ENCODE data around the gene WWC2. TPM values are rescaled to one million over a fixed set of nuclear protein-coding genes. Genes with fewer than 3 reads are reported as not detected.

The WWC2 gene
- total RNA-seq, 1 experiment from 2014 or later = 80.3 TPM

DNA sequence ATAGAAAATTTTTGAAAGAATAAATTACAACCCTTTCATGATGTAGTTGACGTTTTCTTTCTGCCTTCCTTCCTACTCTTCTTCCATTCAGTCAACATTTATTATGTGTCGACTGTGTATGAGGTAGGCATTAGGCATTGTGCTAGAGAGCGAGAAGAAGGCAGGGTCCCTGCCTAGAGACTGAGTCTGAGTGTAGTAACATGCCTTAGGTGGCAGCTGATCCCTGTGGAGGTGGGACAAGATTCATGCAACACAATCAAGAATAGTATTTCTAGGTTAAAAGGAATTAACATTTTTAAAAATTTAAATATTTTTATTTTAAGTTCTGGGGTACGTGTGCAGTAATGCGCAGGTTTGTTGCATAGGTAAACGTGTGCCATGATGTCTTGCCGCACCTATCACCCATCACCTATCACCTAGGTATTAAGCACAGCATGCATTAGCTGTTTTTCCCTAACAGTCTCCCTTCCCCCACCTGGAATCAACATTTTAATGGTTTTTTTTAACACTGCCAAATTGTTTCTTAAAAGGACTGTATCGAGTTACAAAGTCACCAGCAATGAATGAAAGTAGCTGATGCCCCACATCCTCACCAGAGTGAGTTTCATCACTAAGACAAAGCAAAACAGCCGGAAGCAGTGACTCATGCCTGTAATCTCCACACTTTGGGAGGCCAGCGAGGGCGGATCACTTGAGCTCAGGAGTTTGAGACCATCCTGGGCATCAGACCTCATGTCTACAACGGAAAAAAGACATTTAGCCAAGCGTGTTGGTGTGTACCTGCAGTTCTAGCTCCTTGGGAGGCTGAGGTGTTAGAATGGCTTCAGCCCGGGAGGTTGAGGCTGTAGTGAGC is 84.0 kb downstream of the WWC2 start:
- ChIA-PET POLR2A (no interaction called here), CTCF (no interaction called here)
- H3K27ac ChIP-seq (ENCODE audit: low read length) = peak overlapping the region; percentile 13
- TF ChIP-seq, protein P1, sequence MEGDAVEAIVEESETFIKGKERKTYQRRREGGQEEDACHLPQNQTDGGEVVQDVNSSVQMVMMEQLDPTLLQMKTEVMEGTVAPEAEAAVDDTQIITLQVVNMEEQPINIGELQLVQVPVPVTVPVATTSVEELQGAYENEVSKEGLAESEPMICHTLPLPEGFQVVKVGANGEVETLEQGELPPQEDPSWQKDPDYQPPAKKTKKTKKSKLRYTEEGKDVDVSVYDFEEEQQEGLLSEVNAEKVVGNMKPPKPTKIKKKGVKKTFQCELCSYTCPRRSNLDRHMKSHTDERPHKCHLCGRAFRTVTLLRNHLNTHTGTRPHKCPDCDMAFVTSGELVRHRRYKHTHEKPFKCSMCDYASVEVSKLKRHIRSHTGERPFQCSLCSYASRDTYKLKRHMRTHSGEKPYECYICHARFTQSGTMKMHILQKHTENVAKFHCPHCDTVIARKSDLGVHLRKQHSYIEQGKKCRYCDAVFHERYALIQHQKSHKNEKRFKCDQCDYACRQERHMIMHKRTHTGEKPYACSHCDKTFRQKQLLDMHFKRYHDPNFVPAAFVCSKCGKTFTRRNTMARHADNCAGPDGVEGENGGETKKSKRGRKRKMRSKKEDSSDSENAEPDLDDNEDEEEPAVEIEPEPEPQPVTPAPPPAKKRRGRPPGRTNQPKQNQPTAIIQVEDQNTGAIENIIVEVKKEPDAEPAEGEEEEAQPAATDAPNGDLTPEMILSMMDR (IDR thresholded peaks at IDR 0.05) = no peak
- TF ChIP-seq SIN3A (IDR thresholded peaks at IDR 0.05; ENCODE audit: borderline replicate concordance, insufficient read depth, low read depth, low read length) = no peak
- no peak for TF ChIP-seq TCF7L2 (IDR thresholded peaks at IDR 0.05; ENCODE audit: low read depth, low read length)
- no peak for TF ChIP-seq POLR2AphosphoS5 (IDR thresholded peaks at IDR 0.05; ENCODE audit: low read depth, low read length)
- TF ChIP-seq, protein P2, sequence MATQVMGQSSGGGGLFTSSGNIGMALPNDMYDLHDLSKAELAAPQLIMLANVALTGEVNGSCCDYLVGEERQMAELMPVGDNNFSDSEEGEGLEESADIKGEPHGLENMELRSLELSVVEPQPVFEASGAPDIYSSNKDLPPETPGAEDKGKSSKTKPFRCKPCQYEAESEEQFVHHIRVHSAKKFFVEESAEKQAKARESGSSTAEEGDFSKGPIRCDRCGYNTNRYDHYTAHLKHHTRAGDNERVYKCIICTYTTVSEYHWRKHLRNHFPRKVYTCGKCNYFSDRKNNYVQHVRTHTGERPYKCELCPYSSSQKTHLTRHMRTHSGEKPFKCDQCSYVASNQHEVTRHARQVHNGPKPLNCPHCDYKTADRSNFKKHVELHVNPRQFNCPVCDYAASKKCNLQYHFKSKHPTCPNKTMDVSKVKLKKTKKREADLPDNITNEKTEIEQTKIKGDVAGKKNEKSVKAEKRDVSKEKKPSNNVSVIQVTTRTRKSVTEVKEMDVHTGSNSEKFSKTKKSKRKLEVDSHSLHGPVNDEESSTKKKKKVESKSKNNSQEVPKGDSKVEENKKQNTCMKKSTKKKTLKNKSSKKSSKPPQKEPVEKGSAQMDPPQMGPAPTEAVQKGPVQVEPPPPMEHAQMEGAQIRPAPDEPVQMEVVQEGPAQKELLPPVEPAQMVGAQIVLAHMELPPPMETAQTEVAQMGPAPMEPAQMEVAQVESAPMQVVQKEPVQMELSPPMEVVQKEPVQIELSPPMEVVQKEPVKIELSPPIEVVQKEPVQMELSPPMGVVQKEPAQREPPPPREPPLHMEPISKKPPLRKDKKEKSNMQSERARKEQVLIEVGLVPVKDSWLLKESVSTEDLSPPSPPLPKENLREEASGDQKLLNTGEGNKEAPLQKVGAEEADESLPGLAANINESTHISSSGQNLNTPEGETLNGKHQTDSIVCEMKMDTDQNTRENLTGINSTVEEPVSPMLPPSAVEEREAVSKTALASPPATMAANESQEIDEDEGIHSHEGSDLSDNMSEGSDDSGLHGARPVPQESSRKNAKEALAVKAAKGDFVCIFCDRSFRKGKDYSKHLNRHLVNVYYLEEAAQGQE (IDR thresholded peaks at IDR 0.05; ENCODE audit: insufficient read depth in 1 of 2, low read depth in 2 of 2, low read length in 1 of 2) = no peak
- BruUV-seq (replicated peaks) = no TSS peak
- H3K27me3 ChIP-seq (ENCODE audit: control insufficient read depth, insufficient read depth, low read length) = no peaks in the 10 kb centered on the region
- in situ Hi-C loops (cut with HindIII; ENCODE audit: low pct_unique_long_range_greater_than_20kb, low sequenced_read_pairs) (no loop called here), intact Hi-C loops (cut with micrococcal nuclease; ENCODE audit: unreplicated experiment) (no loop called here)
- H3K4me1 ChIP-seq (ENCODE audit: control insufficient read depth, insufficient read depth, low read length) = peaks cover 35% of the 10 kb centered on the region
- H3K4me3 ChIP-seq (ENCODE audit: low read depth in 2 of 2, low read length in 2 of 2) = no peak overlapping the region
- no peaks in the 10 kb centered on the region for H3K36me3 ChIP-seq (ENCODE audit: control insufficient read depth, insufficient read depth, low read length)
- ATAC-seq = peak; percentile 83
- no peaks in the 10 kb centered on the region for H3K9me3 ChIP-seq (ENCODE audit: control insufficient read depth, insufficient read depth, low read depth, low read length)
- DNase-seq (ENCODE audit: low read depth, low spot score) = no peak

DNA sequence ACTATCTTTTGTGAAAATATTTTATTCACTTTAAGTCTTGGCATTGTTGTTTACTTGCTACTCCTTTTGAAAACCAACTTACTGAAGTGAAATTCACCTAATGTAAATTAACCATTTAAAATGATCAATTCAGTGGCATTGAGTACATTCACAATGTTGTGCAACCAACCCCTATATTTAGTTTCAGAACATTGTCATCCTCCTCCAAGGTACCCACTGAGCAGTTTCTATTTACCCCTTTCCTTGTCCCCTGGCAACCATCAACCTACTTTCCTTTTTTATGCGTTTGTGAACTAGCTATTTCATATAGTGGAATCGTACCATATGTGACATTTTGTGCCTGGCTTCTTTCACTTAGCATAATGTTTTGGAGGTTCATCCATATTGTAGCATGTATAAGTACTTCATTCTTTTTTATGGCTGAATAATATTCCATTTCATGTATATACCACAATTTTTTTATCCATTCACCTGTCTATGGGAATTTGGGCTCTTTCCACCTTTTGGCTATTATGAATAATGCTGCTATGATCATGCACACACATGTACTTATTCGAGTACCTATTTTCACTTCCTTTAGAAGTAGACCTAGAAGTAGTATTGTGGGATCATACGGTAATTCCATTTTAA is 85.0 kb downstream of the WWC2 start:
- Histone ChIP-seq H3K27ac (ENCODE audit: low read length) (no peak overlapping the region; the same call in 1 of the 2 replicates), H3K4me1 (ENCODE audit: control insufficient read depth, insufficient read depth, low read length) (peaks cover 32% of the 10 kb centered on the region; the same call in 1 of the 2 replicates), H3K36me3 (ENCODE audit: control insufficient read depth, insufficient read depth, low read length) (no peaks in the 10 kb centered on the region), H3K4me3 (ENCODE audit: low read depth in 2 of 2, low read length in 2 of 2) (no peak overlapping the region), H3K9me3 (ENCODE audit: control insufficient read depth, insufficient read depth, low read depth, low read length) (no peaks in the 10 kb centered on the region), H3K27me3 (ENCODE audit: control insufficient read depth, insufficient read depth, low read length) (no peaks in the 10 kb centered on the region)
- ATAC-seq (no peak), DNase-seq (ENCODE audit: low read depth, low spot score) (no peak)
- in situ Hi-C loops (cut with HindIII; ENCODE audit: low pct_unique_long_range_greater_than_20kb, low sequenced_read_pairs) = no loop called here
- ChIA-PET POLR2A (no interaction called here), CTCF (no interaction called here)
- no TSS peak for BruUV-seq (replicated peaks)
- intact Hi-C loops (cut with micrococcal nuclease; ENCODE audit: unreplicated experiment) = no loop called here
- TF ChIP-seq, protein P1 (IDR thresholded peaks at IDR 0.05) = no peak
- TF ChIP-seq, protein P2 (IDR thresholded peaks at IDR 0.05; ENCODE audit: insufficient read depth in 1 of 2, low read depth in 2 of 2, low read length in 1 of 2) = no peak
- TF ChIP-seq TCF7L2 (IDR thresholded peaks at IDR 0.05; ENCODE audit: low read depth, low read length) = no peak
